Natural killer cell (primary cell): ENCODE data around the gene ARL6IP4. TPM values are rescaled to one million over a fixed set of nuclear protein-coding genes. Genes with fewer than 3 reads are reported as not detected.

ENCODE experiments used
- ATAC-seq, 3 donors: fragments of 150-1000 bp in 2 of 3; fragments of 200-7000 bp in 1 of 3; cut with Tn5 transposase; 1 replicate in 1 of 3; 2 replicates in 2 of 3; pipeline ENCODE4 v1.10.0; 2021; ENCODE audit warnings: mild to moderate bottlenecking in 2 of 3, moderate library complexity in 2 of 3
- DNase-seq, 2 donors: peaks; one replicate each; pipeline versions ENCODE4 v3.0.0 to v3.0.0-alpha.2; 2013 to 2021; ENCODE audit warnings: mixed read lengths in 1 of 2
- H3K27ac ChIP-seq: one replicate; pipeline ENCODE4 v1.5.1; 2013; ENCODE audit warnings: mild to moderate bottlenecking, low read length
- H3K27me3 ChIP-seq: one replicate; pipeline ENCODE4 v1.6.1; 2013; ENCODE audit warnings: low read length; ENCODE audit not compliant: control insufficient read depth, insufficient read depth
- H3K36me3 ChIP-seq: one replicate; pipeline ENCODE4 v1.6.1; 2013; ENCODE audit warnings: low read length; ENCODE audit not compliant: control insufficient read depth, insufficient read depth
- H3K4me1 ChIP-seq: one replicate; pipeline ENCODE4 v1.6.1; 2013; ENCODE audit warnings: low read length; ENCODE audit not compliant: control insufficient read depth, insufficient read depth
- H3K4me3 ChIP-seq: one replicate; pipeline ENCODE4 v1.5.1; 2013; ENCODE audit warnings: low read length
- H3K9me3 ChIP-seq: one replicate; pipeline ENCODE4 v1.6.1; 2013; ENCODE audit warnings: low read length; ENCODE audit not compliant: control insufficient read depth, insufficient read depth
- H3K27ac Mint-ChIP-seq, 2 donors: one replicate each; pipeline ENCODE4 v1.8.0; 2022; ENCODE audit warnings: mild to moderate bottlenecking in 2 of 2, mixed read lengths in 2 of 2, moderate library complexity in 1 of 2
- H3K27me3 Mint-ChIP-seq, 2 donors: one replicate each; pipeline ENCODE4 v1.8.0; 2022; ENCODE audit warnings: low read depth in 2 of 2, mixed read lengths in 2 of 2
- H3K36me3 Mint-ChIP-seq: one replicate; pipeline ENCODE4 v1.8.0; 2022; ENCODE audit warnings: mixed read lengths
- H3K4me1 Mint-ChIP-seq, 2 donors: one replicate each; pipeline ENCODE4 v1.8.0; 2022; ENCODE audit warnings: mixed read lengths in 2 of 2
- H3K4me3 Mint-ChIP-seq: one replicate; pipeline ENCODE4 v1.8.0; 2022; ENCODE audit warnings: mild to moderate bottlenecking, moderate library complexity, mixed read lengths
- H3K9me3 Mint-ChIP-seq, 2 donors: one replicate each; pipeline ENCODE4 v1.8.0; 2022; ENCODE audit warnings: mixed read lengths in 2 of 2
- CTCF ChIP-seq: fragments of 200-600 bp; IDR thresholded peaks from one replicate; pipeline ENCODE4 v1.8.0; 2022; ENCODE audit warnings: antibody characterized with exemption
- WGBS: methylation state at CpG from one replicate; pipeline ENCODE4 v1.1.7; 2013; ENCODE audit warnings: missing lambda C conversion rate; ENCODE audit not compliant: insufficient coverage; 5-methylcytosine and 5-hydroxymethylcytosine counted together
- intact Hi-C: fragments of 100-400 bp; cut with micrococcal nuclease; formaldehyde crosslinking; loops from one replicate; pipeline ENCODE4 v1.14.2; 2022
- total RNA-seq, 4 donors: library from RNA; stranded (reverse); fragments of 120-200 nt in 1 of 4; gene quantifications; one replicate each; pipeline versions ENCODE4 v1.2.3 to v1.2.4, GENCODE V29; 2013 to 2022

The ARL6IP4 gene
- total RNA-seq, 3 donors from 2014 or later (not counting 1 experiment from before 2014, with no cell fraction given) = 97.2 to 136 (median 116) TPM

DNA sequence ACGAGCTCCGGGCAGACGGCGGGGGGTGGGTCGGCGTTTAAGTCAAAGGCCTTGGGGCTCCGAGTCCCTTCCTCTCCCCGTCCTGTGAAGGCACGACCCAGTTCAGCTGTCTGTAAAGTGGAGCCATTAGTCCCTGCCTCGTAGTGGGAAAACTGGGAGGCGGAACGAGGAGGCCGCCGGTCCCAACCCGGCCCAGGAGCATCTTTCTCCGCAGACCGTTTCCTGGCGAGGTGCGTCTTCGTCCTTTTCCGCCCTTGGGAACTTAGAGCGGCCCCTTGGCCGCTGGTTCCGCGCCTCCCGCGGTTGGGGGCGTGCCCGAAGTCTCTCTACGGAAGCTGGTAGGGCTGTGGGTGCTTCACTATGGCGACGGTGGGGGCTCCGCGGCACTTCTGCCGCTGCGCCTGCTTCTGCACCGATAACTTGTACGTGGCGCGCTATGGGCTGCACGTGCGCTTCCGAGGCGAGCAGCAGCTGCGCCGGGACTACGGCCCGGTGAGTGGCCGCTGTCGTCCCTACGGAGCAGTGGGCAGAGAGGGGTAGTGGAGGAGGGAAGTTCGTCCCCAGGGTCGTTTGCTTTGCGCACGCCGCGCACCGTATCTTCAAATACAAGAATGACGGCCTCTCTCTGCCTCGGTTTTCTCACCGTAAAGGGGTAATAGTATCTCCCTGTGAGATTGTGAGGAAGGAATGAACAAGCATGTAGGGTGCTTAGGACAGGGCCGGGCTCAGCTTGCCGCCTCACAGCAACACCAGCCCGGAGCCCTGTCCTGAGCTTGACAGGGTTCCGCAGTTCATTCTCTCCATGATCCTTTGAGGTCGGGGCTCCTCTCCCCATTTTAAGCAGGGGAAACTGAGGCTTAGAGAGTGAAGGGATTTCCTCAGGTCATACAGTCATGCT, 5.3 kb upstream of the ARL6IP4 start, which contains the start of gene OGFOD2:
Gene OGFOD2 (plus strand): TSS at position 353 of the 898 bp plus-strand sequence. CDS start 8 bp downstream, at position 361.
- no peaks in the 10 kb centered on the region for H3K9me3 ChIP-seq
- H3K36me3 ChIP-seq = peaks cover 2% of the 10 kb centered on the region
- H3K27me3 Mint-ChIP-seq = no peaks in the 10 kb centered on the region
- H3K4me3 ChIP-seq = peak within 1 kb of the TSS; percentile 93
- DNase-seq (peak; percentile 93 to 96), ATAC-seq (peak; percentile 81 to 93 (median 86))
- H3K27ac Mint-ChIP-seq = peak within 1 kb of the TSS; percentile 97
- WGBS = under 1% methylated on average over 66 of the region's 66 CpGs
- no peaks in the 10 kb centered on the region for H3K27me3 ChIP-seq
- intact Hi-C loops = loop anchor here (2.0 to 5.0 kb wide), 2 partner anchors 102 to 258 kb away; partner anchors contain the start of genes MPHOSPH9 and MTRFR
- H3K4me1 ChIP-seq = peaks cover 42% of the 10 kb centered on the region
- H3K9me3 Mint-ChIP-seq = no peaks in the 10 kb centered on the region
- TF ChIP-seq CTCF = no peak
- H3K36me3 Mint-ChIP-seq = no peaks in the 10 kb centered on the region
- peak within 1 kb of the TSS; percentile 98 for H3K27ac ChIP-seq
- peaks cover 4 to 27% of the 10 kb centered on the region in 2 donors for H3K4me1 Mint-ChIP-seq
- H3K4me3 Mint-ChIP-seq = peak within 1 kb of the TSS; percentile 95

GRCh38 chr12:122975790-122976647, 4.5 kb upstream of the ARL6IP4 start:
- peak overlapping the region; percentile 95 for H3K4me3 Mint-ChIP-seq
- no peaks in the 10 kb centered on the region for H3K36me3 Mint-ChIP-seq
- H3K4me1 ChIP-seq = peaks cover 43% of the 10 kb centered on the region

DNA sequence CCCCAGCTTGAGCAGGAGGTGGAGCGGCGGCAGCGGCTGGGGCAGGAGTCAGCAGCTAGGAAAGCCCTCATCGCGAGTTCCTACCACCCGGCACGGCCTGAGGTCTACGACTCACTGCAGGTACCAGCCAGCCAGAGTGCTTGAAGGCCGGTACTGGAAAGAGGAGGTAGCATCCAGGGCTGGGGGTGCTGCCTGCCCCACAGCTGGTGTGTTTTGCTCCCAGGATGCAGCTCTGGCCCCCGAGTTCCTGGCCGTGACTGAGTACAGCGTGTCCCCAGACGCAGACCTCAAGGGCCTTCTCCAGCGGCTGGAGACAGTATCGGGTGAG, 3.9 kb upstream of the ARL6IP4 start:
- intact Hi-C loops = loop anchor here (5.0 kb wide), 1 partner anchor 101 kb away; no protein-coding TSS in a partner anchor

More at GRCh38 chr12:122975790-122976647, 4.5 kb upstream of the ARL6IP4 start:
- Histone ChIP-seq H3K27me3 (no peaks in the 10 kb centered on the region), H3K9me3 (no peaks in the 10 kb centered on the region), H3K27ac (peak overlapping the region; percentile 98), H3K4me3 (peak overlapping the region; percentile 93), H3K36me3 (peaks cover 2% of the 10 kb centered on the region)
- TF ChIP-seq CTCF = no peak
- Mint-ChIP-seq H3K4me1 (peaks cover 4 to 31% of the 10 kb centered on the region in 2 donors), H3K27me3 (no peaks in the 10 kb centered on the region), H3K27ac (peak overlapping the region; percentile 97), H3K9me3 (no peaks in the 10 kb centered on the region)
- DNase-seq = no peak
- intact Hi-C loops = loop anchor here (2.0 to 5.0 kb wide), 2 partner anchors 101 to 257 kb away; partner anchors contain the start of genes MPHOSPH9 and MTRFR
- WGBS = 16% methylated on average over 8 of the region's 8 CpGs
- no peak for ATAC-seq

More for the DNA sequence above, 3.9 kb upstream of the ARL6IP4 start:
- Mint-ChIP-seq H3K4me1 (peaks cover 8 to 36% of the 10 kb centered on the region in 2 donors), H3K27me3 (no peaks in the 10 kb centered on the region), H3K4me3 (peak overlapping the region; percentile 95), H3K27ac (peak overlapping the region in 1 of 2 donors; percentile 97), H3K36me3 (no peaks in the 10 kb centered on the region), H3K9me3 (no peaks in the 10 kb centered on the region)
- no peak for ATAC-seq
- H3K27ac ChIP-seq = no peak overlapping the region
- H3K36me3 ChIP-seq = peaks cover 2% of the 10 kb centered on the region
- no peak for TF ChIP-seq CTCF
- 95% methylated on average over 15 of the region's 15 CpGs for WGBS
- no peaks in the 10 kb centered on the region for H3K27me3 ChIP-seq
- DNase-seq = no peak
- H3K4me1 ChIP-seq = peaks cover 49% of the 10 kb centered on the region
- no peaks in the 10 kb centered on the region for H3K9me3 ChIP-seq
- no peak overlapping the region for H3K4me3 ChIP-seq
